Bronchial epithelial cell (primary cell): ENCODE measurements around the gene NPAT. TPM values are rescaled to one million over a fixed set of nuclear protein-coding genes. Genes with fewer than 3 reads are reported as not detected.

ENCODE experiments used
- DNase-seq: peaks from one replicate; pipeline ENCODE4 v3.0.0-alpha.2; 2010; ENCODE audit warnings: low read depth
- FAIRE-seq: peaks from 2 replicates; lab custom pipeline; 2011; peaks lifted over from hg19 to GRCh38; lab: Jason Lieb, UNC
- H3K27me3 ChIP-seq: 2 replicates; pipeline ENCODE4 v1.5.1; 2011; ENCODE audit warnings: low read length; ENCODE audit not compliant: control insufficient read depth, insufficient read depth
- H3K36me3 ChIP-seq: 2 replicates; pipeline ENCODE4 v1.5.1; 2011; ENCODE audit warnings: low read length; ENCODE audit not compliant: control insufficient read depth, insufficient read depth
- H3K4me3 ChIP-seq: 2 replicates; pipeline ENCODE4 v1.5.1; 2011; ENCODE audit warnings: mild to moderate bottlenecking, low read depth, low read length, control low read depth
- CTCF ChIP-seq: IDR thresholded peaks from 2 replicates; pipeline ENCODE4 v1.5.1; 2011; ENCODE audit warnings: mild to moderate bottlenecking, moderate library complexity, low read length, control low read depth, inconsistent platforms; ENCODE audit not compliant: insufficient read depth, severe bottlenecking
- total RNA-seq: library from RNA; depleted of rRNA; stranded (reverse); fragments of >200 nt; gene quantifications from 2 replicates; pipeline ENCODE4 v1.2.1, GENCODE V29; 2014

Gene NPAT
- total RNA-seq, 1 donor from 2014 or later, result 5.5 TPM

- H3K36me3 ChIP-seq, result no peaks in the 10 kb centered on the region
- H3K4me3 ChIP-seq, result no peak overlapping the region
- FAIRE-seq (no peak), DNase-seq (peak; percentile 75)
- no peak for TF ChIP-seq CTCF
- H3K27me3 ChIP-seq, result no peaks in the 10 kb centered on the region
Measured at GRCh38 chr11:108198833-108199232, 23.6 kb downstream of the NPAT start.

- H3K4me3 ChIP-seq, result no peak overlapping the region
- DNase-seq, result no peak
- no peak for FAIRE-seq
- no peaks in the 10 kb centered on the region for H3K27me3 ChIP-seq
- H3K36me3 ChIP-seq, result no peaks in the 10 kb centered on the region
- TF ChIP-seq CTCF, result no peak
Measured at GRCh38 chr11:108197351-108197750, 25.1 kb downstream of the NPAT start.

- FAIRE-seq (no peak), DNase-seq (no peak)
- H3K36me3 ChIP-seq, result no peaks in the 10 kb centered on the region
- H3K27me3 ChIP-seq, result no peaks in the 10 kb centered on the region
- TF ChIP-seq CTCF, result no peak
- H3K4me3 ChIP-seq, result no peak overlapping the region
Measured at GRCh38 chr11:108196901-108197300, 25.5 kb downstream of the NPAT start.

GRCh38 chr11:108193725-108194124 is 28.7 kb downstream of the NPAT start:
- H3K4me3 ChIP-seq, result no peak overlapping the region
- H3K27me3 ChIP-seq, result no peaks in the 10 kb centered on the region
- peaks cover 2% of the 10 kb centered on the region for H3K36me3 ChIP-seq
- DNase-seq (no peak), FAIRE-seq (no peak)
- no peak for TF ChIP-seq CTCF

- no peak for TF ChIP-seq CTCF
- no peak for FAIRE-seq
- no peak overlapping the region for H3K4me3 ChIP-seq
- no peak for DNase-seq
- H3K36me3 ChIP-seq, result peaks cover 2% of the 10 kb centered on the region
- H3K27me3 ChIP-seq, result no peaks in the 10 kb centered on the region
Measured at GRCh38 chr11:108177570-108177969, 44.9 kb downstream of the NPAT start.

GRCh38 chr11:108170184-108170583 is 52.3 kb downstream of the NPAT start:
- no peak for FAIRE-seq
- Histone ChIP-seq H3K36me3 (peaks cover 8% of the 10 kb centered on the region), H3K4me3 (no peak overlapping the region), H3K27me3 (no peaks in the 10 kb centered on the region)
- no peak for DNase-seq
- TF ChIP-seq CTCF, result no peak
